Endothelial cell of umbilical vein (primary cell): Measurements from ENCODE around the gene PSMB9. TPM values are rescaled to one million over a fixed set of nuclear protein-coding genes. Genes with fewer than 3 reads are reported as not detected.

Experiments used
- BruUV-seq: library from RNA; stranded (reverse); fragments of 400-500 nt; replicated peaks from 2 replicates; lab custom pipeline; 2021; lab: Mats Ljungman, UMichigan
- CTCF ChIA-PET: fragments of 300-600, 350-600 bp; sonication (Branson Sonifier 250); formaldehyde crosslinking; loops from one replicate; lab custom pipeline; 2021; ENCODE audit warnings: antibody characterized with exemption, inconsistent platforms; lab: Charles Lee
- POLR2A ChIA-PET: fragments of 300-600, 350-600 bp; sonication (Branson Sonifier 250); formaldehyde crosslinking; loops from one replicate; lab custom pipeline; 2021; ENCODE audit warnings: antibody characterized with exemption, inconsistent platforms; lab: Charles Lee
- DNase-seq: peaks from one replicate; pipeline ENCODE4 v3.0.0-alpha.2; 2011; ENCODE audit warnings: low read depth, low spot score
- FAIRE-seq: peaks from 2 replicates; lab custom pipeline; 2011; peaks lifted over from hg19 to GRCh38; lab: Jason Lieb, UNC
- H2AFZ ChIP-seq: 2 replicates; pipeline ENCODE4 v1.6.0; 2012; ENCODE audit warnings: low read depth, low read length, control low read depth, inconsistent platforms
- H3K27ac ChIP-seq: 2 replicates; pipeline ENCODE4 v1.5.1; 2011; ENCODE audit warnings: low read depth, mild to moderate bottlenecking, control low read depth, low read length, moderate library complexity; ENCODE audit not compliant: insufficient read depth
- H3K27me3 ChIP-seq, 2 experiments: 2 replicates each; pipeline versions ENCODE4 v1.6.0 to v1.6.1; 2011; ENCODE audit warnings: low read length in 2 of 2, mixed read lengths in 1 of 2; ENCODE audit not compliant: control insufficient read depth in 2 of 2, insufficient read depth in 2 of 2
- H3K36me3 ChIP-seq, 2 experiments: 2 replicates in 1 of 2; 3 replicates in 1 of 2; pipeline ENCODE4 v1.5.1; 2011; ENCODE audit warnings: low read length in 2 of 2, mild to moderate bottlenecking in 1 of 2, moderate library complexity in 1 of 2; ENCODE audit not compliant: control insufficient read depth in 2 of 2, insufficient read depth in 2 of 2; ENCODE audit errors: extremely low read depth in 1 of 2
- H3K4me1 ChIP-seq: 3 replicates; pipeline ENCODE4 v1.5.1; 2011; ENCODE audit warnings: mild to moderate bottlenecking, low read length; ENCODE audit not compliant: control insufficient read depth, insufficient read depth; ENCODE audit errors: extremely low read depth
- H3K4me2 ChIP-seq: 2 replicates; pipeline ENCODE4 v1.6.1; 2011; ENCODE audit warnings: low read length, control low read depth, mixed read lengths; ENCODE audit not compliant: insufficient read depth
- H3K4me3 ChIP-seq, 3 experiments: fragments of 200-600 bp in 1 of 3; sonication (generic), shearing (Covaris generic) in 1 of 3; replicated peaks in 1 of 3; 2 replicates each; pipeline ENCODE4 v1.5.1; 2011 to 2016; ENCODE audit warnings: control low read depth in 3 of 3, low read length in 3 of 3, mild to moderate bottlenecking in 2 of 3, inconsistent platforms in 1 of 3, low read depth in 1 of 3, moderate library complexity in 1 of 3; ENCODE audit not compliant: insufficient read depth in 1 of 3
- H3K79me2 ChIP-seq: 2 replicates; pipeline ENCODE4 v1.6.0; 2012; ENCODE audit warnings: low read length, inconsistent platforms; ENCODE audit not compliant: control insufficient read depth, insufficient read depth
- H3K9ac ChIP-seq: replicated peaks from 2 replicates; pipeline ENCODE3; 2011; ENCODE audit warnings: low read length, control low read depth; ENCODE audit not compliant: insufficient read depth; ENCODE audit errors: extremely low read depth
- H3K9me1 ChIP-seq: replicated peaks from 3 replicates; pipeline ENCODE4 v1.6.0; 2011; ENCODE audit warnings: mild to moderate bottlenecking, low read length; ENCODE audit not compliant: control insufficient read depth, insufficient read depth; ENCODE audit errors: extremely low read depth
- H3K9me3 ChIP-seq: replicated peaks from 2 replicates; pipeline ENCODE4 v1.5.1; 2012; ENCODE audit warnings: low read length, inconsistent platforms; ENCODE audit not compliant: control insufficient read depth, insufficient read depth
- H4K20me1 ChIP-seq: replicated peaks from 2 replicates; pipeline ENCODE3; 2011; ENCODE audit warnings: mild to moderate bottlenecking, low read length; ENCODE audit not compliant: control insufficient read depth, insufficient read depth; ENCODE audit errors: extremely low read depth
- CTCF ChIP-seq, 2 donors: IDR thresholded peaks; 1 replicate in 1 of 2; 2 replicates in 1 of 2; pipeline ENCODE4 v1.5.1; 2011; ENCODE audit warnings: low read length in 2 of 2, mild to moderate bottlenecking in 2 of 2, moderate library complexity in 2 of 2, control low read depth in 1 of 2, inconsistent platforms in 1 of 2, low read depth in 1 of 2; ENCODE audit not compliant: insufficient read depth in 1 of 2; ENCODE audit errors: extremely low read depth in 1 of 2
- EZH2 ChIP-seq: IDR thresholded peaks from 2 replicates; pipeline ENCODE4 v1.6.1; 2012; ENCODE audit warnings: borderline replicate concordance, low read depth, mild to moderate bottlenecking, moderate library complexity, low read length, inconsistent platforms; ENCODE audit not compliant: severe bottlenecking
- FOS ChIP-seq: IDR thresholded peaks from 2 replicates; pipeline ENCODE4 v1.6.1; 2011; ENCODE audit warnings: mild to moderate bottlenecking, low read length, moderate library complexity, borderline replicate concordance; ENCODE audit not compliant: insufficient read depth
- GATA2 ChIP-seq: IDR thresholded peaks from 2 replicates; pipeline ENCODE4 v1.7.0; 2011; ENCODE audit warnings: low read depth, mild to moderate bottlenecking, moderate library complexity, mixed read lengths, low read length; ENCODE audit not compliant: insufficient read length, insufficient read depth
- JUN ChIP-seq: IDR thresholded peaks from 2 replicates; pipeline ENCODE4 v1.6.1; 2011; ENCODE audit warnings: borderline replicate concordance, low read depth; ENCODE audit not compliant: insufficient read length, insufficient read depth
- MYC ChIP-seq: IDR thresholded peaks from one replicate; pipeline ENCODE4 v1.6.1; 2011; ENCODE audit warnings: mild to moderate bottlenecking, low read depth, low read length
- POLR2A ChIP-seq: IDR thresholded peaks from 2 replicates; pipeline ENCODE4 v1.6.1; 2012; ENCODE audit warnings: low read depth, mild to moderate bottlenecking, control low read depth, low read length
- POLR2AphosphoS5 ChIP-seq: IDR thresholded peaks from 2 replicates; pipeline ENCODE4 v1.6.1; 2012; ENCODE audit warnings: low read depth, mild to moderate bottlenecking, control low read depth, low read length, moderate library complexity; ENCODE audit not compliant: insufficient read depth
- dilution Hi-C: fragments of 300-500 bp; cut with MboI; formaldehyde crosslinking; loops from one replicate; pipeline ENCODE4 v1.15.0; 2019; ENCODE audit warnings: low sequenced_read_pairs; ENCODE audit not compliant: extremely low pct_ligation_motif_present
- intact Hi-C: fragments of 100-400 bp; cut with micrococcal nuclease; formaldehyde crosslinking; loops from one replicate; pipeline ENCODE4 v1.10.0; 2022
- polyA plus RNA-seq, 4 experiments: library from polyadenylated mRNA; depleted of rRNA in 3 of 4; stranded (reverse) in 3 of 4; unstranded in 1 of 4; fragments of >200 nt; gene quantifications; 2 replicates each; pipeline versions ENCODE4 v1.2.1 to v1.2.3, GENCODE V29; 2011 to 2012; ENCODE audit warnings: missing spikeins in 1 of 4
- total RNA-seq: library from RNA; stranded (reverse); gene quantifications from 2 replicates; pipeline ENCODE4 v1.2.3, GENCODE V29; 2021
- TF ChIP-seq, protein P1 (sequence below): IDR thresholded peaks from 2 replicates; pipeline ENCODE4 v1.6.1; 2011; ENCODE audit not compliant: insufficient read depth, insufficient read length

PSMB9 gene
- total and polyA plus RNA-seq, 2 donors (not counting 3 experiments of a cell fraction or from before 2014, with no cell fraction given): 6.3 TPM

- no peak for DNase-seq
- ChIA-PET POLR2A (no interaction called here), CTCF (interaction anchor here (0.6 to 11.0 kb wide), 3 partner anchors 12 to 612 kb away, joined by 3 to 397 read pairs (median 9); partner anchors contain the start of genes PSMB9 and TAP1)
- Histone ChIP-seq H4K20me1 (no peaks in the 10 kb centered on the region), H3K4me1 (peaks cover 12% of the 10 kb centered on the region), H3K9ac (no peak overlapping the region), H3K36me3 (no peaks in the 10 kb centered on the region), H3K9me1 (no peaks in the 10 kb centered on the region), H3K4me3 (no peak overlapping the region), H3K79me2 (peaks cover 9% of the 10 kb centered on the region), H3K27ac (no peak overlapping the region), H3K27me3 (no peaks in the 10 kb centered on the region), H2AFZ (no peak overlapping the region), H3K9me3 (no peaks in the 10 kb centered on the region), H3K4me2 (no peak overlapping the region)
- no TSS peak for BruUV-seq
- intact Hi-C loops: loop anchor here (5.0 kb wide), 1 partner anchor 130 kb away; no protein-coding TSS in a partner anchor
- FAIRE-seq: no peak
- dilution Hi-C loops: no loop called here
- TF ChIP-seq, protein P1, sequence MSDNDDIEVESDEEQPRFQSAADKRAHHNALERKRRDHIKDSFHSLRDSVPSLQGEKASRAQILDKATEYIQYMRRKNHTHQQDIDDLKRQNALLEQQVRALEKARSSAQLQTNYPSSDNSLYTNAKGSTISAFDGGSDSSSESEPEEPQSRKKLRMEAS: no peak
- TF ChIP-seq POLR2A: no peak
- TF ChIP-seq GATA2: no peak
Observed at GRCh38 chr6:32842021-32842650, 11.9 kb upstream of the PSMB9 start.

GRCh38 chr6:32842690-32843089 lies 11.3 kb upstream of the PSMB9 start:
- BruUV-seq: no TSS peak
- Histone ChIP-seq H3K4me2 (no peak overlapping the region), H3K9ac (no peak overlapping the region), H3K9me3 (no peaks in the 10 kb centered on the region), H3K4me3 (no peak overlapping the region), H3K36me3 (no peaks in the 10 kb centered on the region), H3K27me3 (no peaks in the 10 kb centered on the region), H3K9me1 (no peaks in the 10 kb centered on the region), H2AFZ (no peak overlapping the region), H3K27ac (no peak overlapping the region), H3K4me1 (peaks cover 8% of the 10 kb centered on the region), H3K79me2 (peaks cover 3% of the 10 kb centered on the region), H4K20me1 (no peaks in the 10 kb centered on the region)
- POLR2A ChIA-PET: no interaction called here
- dilution Hi-C loops: no loop called here
- DNase-seq (no peak), FAIRE-seq (no peak)
- TF ChIP-seq POLR2AphosphoS5 (no peak), JUN (no peak), GATA2 (no peak), FOS (no peak), POLR2A (no peak), EZH2 (no peak), MYC (no peak), CTCF (IDR thresholded peaks at IDR 0.05; ENCODE audit: extremely low read depth in 1 of 2, insufficient read depth in 1 of 2, low read depth in 1 of 2, low read length in 2 of 2) (no peak)
- TF ChIP-seq, protein P1: no peak
- intact Hi-C loops: loop anchor here (5.0 kb wide), 1 partner anchor 130 kb away; no protein-coding TSS in a partner anchor
- CTCF ChIA-PET: interaction anchor here (1.8 to 11.0 kb wide), 3 partner anchors 11 to 27 kb away, joined by 9 to 397 read pairs (median 23); partner anchors contain the start of genes PSMB9 and TAP1
